ENCODE results near the gene ARHGAP26. TPM values are rescaled to one million over a fixed set of nuclear protein-coding genes. Genes with fewer than 3 reads are reported as not detected.

ARHGAP26 gene
- total RNA-seq, 1 donor from 2014 or later = 8.6 TPM

- no peaks in the 10 kb centered on the region for H3K36me3 ChIP-seq (ENCODE audit: control insufficient read depth, insufficient read depth, low read length)
- no peak for TF ChIP-seq CTCF (IDR thresholded peaks at IDR 0.05; ENCODE audit: insufficient read depth, low read length, poor library complexity, severe bottlenecking)
- no peaks in the 10 kb centered on the region for H3K27me3 ChIP-seq (ENCODE audit: control insufficient read depth, insufficient read depth, low read length)
- DNase-seq (ENCODE audit: low read depth) = no peak
- H3K4me3 ChIP-seq (ENCODE audit: low read depth, low read length) = no peak overlapping the region
Measured at GRCh38 chr5:143053780-143054179, 283.6 kb downstream of the ARHGAP26 start.

GRCh38 chr5:143054480-143054941 lies 284.3 kb downstream of the ARHGAP26 start:
- H3K36me3 ChIP-seq (ENCODE audit: control insufficient read depth, insufficient read depth, low read length) = no peaks in the 10 kb centered on the region
- H3K4me3 ChIP-seq (ENCODE audit: low read depth, low read length) = no peak overlapping the region
- TF ChIP-seq CTCF (IDR thresholded peaks at IDR 0.05; ENCODE audit: insufficient read depth, low read length, poor library complexity, severe bottlenecking) = no peak
- DNase-seq (ENCODE audit: low read depth) = no peak
- no peaks in the 10 kb centered on the region for H3K27me3 ChIP-seq (ENCODE audit: control insufficient read depth, insufficient read depth, low read length)

- Histone ChIP-seq H3K27me3 (ENCODE audit: control insufficient read depth, insufficient read depth, low read length) (no peaks in the 10 kb centered on the region), H3K36me3 (ENCODE audit: control insufficient read depth, insufficient read depth, low read length) (no peaks in the 10 kb centered on the region), H3K4me3 (ENCODE audit: low read depth, low read length) (no peak overlapping the region)
- no peak for TF ChIP-seq CTCF (IDR thresholded peaks at IDR 0.05; ENCODE audit: insufficient read depth, low read length, poor library complexity, severe bottlenecking)
- DNase-seq (ENCODE audit: low read depth) = no peak
Measured at GRCh38 chr5:143055596-143056338, 285.6 kb downstream of the ARHGAP26 start.

GRCh38 chr5:143056339-143056704 lies 286.1 kb downstream of the ARHGAP26 start:
- TF ChIP-seq CTCF (IDR thresholded peaks at IDR 0.05; ENCODE audit: insufficient read depth, low read length, poor library complexity, severe bottlenecking) = no peak
- DNase-seq (ENCODE audit: low read depth) = no peak
- Histone ChIP-seq H3K4me3 (ENCODE audit: low read depth, low read length) (no peak overlapping the region), H3K36me3 (ENCODE audit: control insufficient read depth, insufficient read depth, low read length) (no peaks in the 10 kb centered on the region), H3K27me3 (ENCODE audit: control insufficient read depth, insufficient read depth, low read length) (no peaks in the 10 kb centered on the region)

- Histone ChIP-seq H3K27me3 (ENCODE audit: control insufficient read depth, insufficient read depth, low read length) (no peaks in the 10 kb centered on the region), H3K36me3 (ENCODE audit: control insufficient read depth, insufficient read depth, low read length) (no peaks in the 10 kb centered on the region), H3K4me3 (ENCODE audit: low read depth, low read length) (no peak overlapping the region)
- TF ChIP-seq CTCF (IDR thresholded peaks at IDR 0.05; ENCODE audit: insufficient read depth, low read length, poor library complexity, severe bottlenecking) = no peak
- no peak for DNase-seq (ENCODE audit: low read depth)
Measured at GRCh38 chr5:143056792-143057579, 286.8 kb downstream of the ARHGAP26 start.
